ENCODE measurements around the gene IQCN.

The IQCN gene

GRCh38 chr19:18300930-18301717 is 26.9 kb upstream of the IQCN start:
- H3K79me2 ChIP-seq (ENCODE audit: control insufficient read depth, low read length): no peaks in the 10 kb centered on the region; the same call in 1 of the 2 replicates
- no peak overlapping the region for H3K27ac ChIP-seq (ENCODE audit: low read depth, low read length)
- no peaks in the 10 kb centered on the region for H3K9me2 ChIP-seq (replicated peaks; ENCODE audit: control insufficient read depth, low read length)
- no peak overlapping the region for H3K4me2 ChIP-seq (ENCODE audit: low read length)
- H4K20me1 ChIP-seq (ENCODE audit: control insufficient read depth, insufficient read depth, low read depth, low read length): no peaks in the 10 kb centered on the region
- no peaks in the 10 kb centered on the region for H3K27me3 ChIP-seq (ENCODE audit: control insufficient read depth, low read length)
- TF ChIP-seq EZH2phosphoT487 (IDR thresholded peaks at IDR 0.05; ENCODE audit: borderline replicate concordance, low read length) (no peak), CTCF (IDR thresholded peaks at IDR 0.05; ENCODE audit: low read depth, low read length, poor library complexity, severe bottlenecking) (no peak)
- no peak overlapping the region for H3K4me3 ChIP-seq (ENCODE audit: low read length)
- H3K9me3 ChIP-seq (ENCODE audit: control insufficient read depth, insufficient read depth, low read length): no peaks in the 10 kb centered on the region
- peaks cover 35% of the 10 kb centered on the region for H3K4me1 ChIP-seq (ENCODE audit: control insufficient read depth, low read length)
- H3F3A ChIP-seq (ENCODE audit: control insufficient read depth, insufficient read depth): peaks cover 3% of the 10 kb centered on the region; the same call in 1 of the 2 replicates
- peaks cover 8% of the 10 kb centered on the region for H3K36me3 ChIP-seq (ENCODE audit: control insufficient read depth, low read length)

- no peak overlapping the region for H3K4me2 ChIP-seq (ENCODE audit: low read length)
- H3K27me3 ChIP-seq (ENCODE audit: control insufficient read depth, low read length): no peaks in the 10 kb centered on the region
- H3K4me3 ChIP-seq (ENCODE audit: low read length): no peak overlapping the region
- no peak for TF ChIP-seq CTCF (IDR thresholded peaks at IDR 0.05; ENCODE audit: low read depth, low read length, poor library complexity, severe bottlenecking)
- TF ChIP-seq EZH2phosphoT487 (IDR thresholded peaks at IDR 0.05; ENCODE audit: borderline replicate concordance, low read length): no peak
- H4K20me1 ChIP-seq (ENCODE audit: control insufficient read depth, insufficient read depth, low read depth, low read length): no peaks in the 10 kb centered on the region
- no peaks in the 10 kb centered on the region for H3K9me3 ChIP-seq (ENCODE audit: control insufficient read depth, insufficient read depth, low read length)
- no peaks in the 10 kb centered on the region; the same call in 1 of the 2 replicates for H3K79me2 ChIP-seq (ENCODE audit: control insufficient read depth, low read length)
- H3K9me2 ChIP-seq (replicated peaks; ENCODE audit: control insufficient read depth, low read length): no peaks in the 10 kb centered on the region
- peaks cover 3% of the 10 kb centered on the region; the same call in 1 of the 2 replicates for H3F3A ChIP-seq (ENCODE audit: control insufficient read depth, insufficient read depth)
- H3K27ac ChIP-seq (ENCODE audit: low read depth, low read length): no peak overlapping the region
- peaks cover 21% of the 10 kb centered on the region for H3K4me1 ChIP-seq (ENCODE audit: control insufficient read depth, low read length)
- H3K36me3 ChIP-seq (ENCODE audit: control insufficient read depth, low read length): no peaks in the 10 kb centered on the region; the same call in 1 of the 2 replicates
Observed at GRCh38 chr19:18299654-18300053, 25.4 kb upstream of the IQCN start.

- H3K4me3 ChIP-seq (ENCODE audit: low read length): no peak overlapping the region
- H4K20me1 ChIP-seq (ENCODE audit: control insufficient read depth, insufficient read depth, low read depth, low read length): no peaks in the 10 kb centered on the region
- no peak for TF ChIP-seq CTCF (IDR thresholded peaks at IDR 0.05; ENCODE audit: low read depth, low read length, poor library complexity, severe bottlenecking)
- TF ChIP-seq EZH2phosphoT487 (IDR thresholded peaks at IDR 0.05; ENCODE audit: borderline replicate concordance, low read length): no peak
- peaks cover 1% of the 10 kb centered on the region; the same call in 1 of the 2 replicates for H3F3A ChIP-seq (ENCODE audit: control insufficient read depth, insufficient read depth)
- H3K4me1 ChIP-seq (ENCODE audit: control insufficient read depth, low read length): peaks cover 20% of the 10 kb centered on the region
- H3K27ac ChIP-seq (ENCODE audit: low read depth, low read length): no peak overlapping the region
- H3K79me2 ChIP-seq (ENCODE audit: control insufficient read depth, low read length): no peaks in the 10 kb centered on the region
- no peak overlapping the region for H3K4me2 ChIP-seq (ENCODE audit: low read length)
- no peaks in the 10 kb centered on the region for H3K9me3 ChIP-seq (ENCODE audit: control insufficient read depth, insufficient read depth, low read length)
- H3K9me2 ChIP-seq (replicated peaks; ENCODE audit: control insufficient read depth, low read length): no peaks in the 10 kb centered on the region
- no peaks in the 10 kb centered on the region for H3K36me3 ChIP-seq (ENCODE audit: control insufficient read depth, low read length)
- no peaks in the 10 kb centered on the region for H3K27me3 ChIP-seq (ENCODE audit: control insufficient read depth, low read length)
Observed at GRCh38 chr19:18298601-18299000, 24.3 kb upstream of the IQCN start.
